RWPE1 (cell line): ENCODE data around the gene TFAP2C.
"Not testable (repeated sequence)": the region's sequence is repeated elsewhere in the genome, so short reads cannot be mapped to it uniquely, and the experiment has no call there.

Experiments used
- CTCF ChIA-PET: fragments of 350-600 bp; sonication (Branson Sonifier 250); formaldehyde crosslinking; extraction: SDS; loops from one replicate; lab custom pipeline; 2021; lab: Yijun Ruan, JAX
- POLR2A ChIA-PET: fragments of 400-600 bp; formaldehyde crosslinking; extraction: SDS; loops from one replicate; lab custom pipeline; 2020; ENCODE audit warnings: antibody characterized with exemption; ENCODE audit not compliant: low non-redundant PET; lab: Yijun Ruan, JAX
- DNase-seq: peaks from one replicate; pipeline ENCODE4 v3.0.0; 2012; ENCODE audit warnings: low spot score
- H3K27ac ChIP-seq: fragments of 450-650 bp; 2 replicates; pipeline ENCODE4 v1.5.1; 2017
- TF ChIP-seq, protein P1 (sequence below): fragments of 450-650 bp; conservative IDR thresholded peaks from 2 replicates; pipeline ENCODE4 v1.5.1; 2017; ENCODE audit warnings: low read depth, mild to moderate bottlenecking

Gene TFAP2C

DNA sequence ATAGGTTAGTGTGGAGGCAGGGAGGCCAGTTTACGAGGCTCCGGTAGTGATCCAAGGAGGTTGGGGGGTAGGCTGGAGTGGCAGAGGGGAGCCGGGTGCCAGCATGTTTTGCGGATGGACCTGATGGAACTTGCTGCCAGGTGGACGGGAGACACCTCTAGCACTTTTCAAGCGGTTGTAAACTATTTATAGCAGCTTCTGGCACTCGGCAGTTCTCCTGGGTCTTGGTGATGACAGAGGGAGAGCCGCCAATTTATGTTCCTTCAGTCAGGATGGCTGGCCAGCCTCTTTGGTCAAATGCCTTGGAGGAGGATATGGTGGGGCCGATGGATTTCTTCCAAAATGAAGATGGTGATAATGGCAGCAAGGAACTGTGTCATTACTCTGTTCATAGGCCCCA is 28.8 kb downstream of the TFAP2C start:
- DNase-seq: no peak
- ChIA-PET POLR2A (no interaction called here), CTCF (no interaction called here)
- TF ChIP-seq, protein P1, sequence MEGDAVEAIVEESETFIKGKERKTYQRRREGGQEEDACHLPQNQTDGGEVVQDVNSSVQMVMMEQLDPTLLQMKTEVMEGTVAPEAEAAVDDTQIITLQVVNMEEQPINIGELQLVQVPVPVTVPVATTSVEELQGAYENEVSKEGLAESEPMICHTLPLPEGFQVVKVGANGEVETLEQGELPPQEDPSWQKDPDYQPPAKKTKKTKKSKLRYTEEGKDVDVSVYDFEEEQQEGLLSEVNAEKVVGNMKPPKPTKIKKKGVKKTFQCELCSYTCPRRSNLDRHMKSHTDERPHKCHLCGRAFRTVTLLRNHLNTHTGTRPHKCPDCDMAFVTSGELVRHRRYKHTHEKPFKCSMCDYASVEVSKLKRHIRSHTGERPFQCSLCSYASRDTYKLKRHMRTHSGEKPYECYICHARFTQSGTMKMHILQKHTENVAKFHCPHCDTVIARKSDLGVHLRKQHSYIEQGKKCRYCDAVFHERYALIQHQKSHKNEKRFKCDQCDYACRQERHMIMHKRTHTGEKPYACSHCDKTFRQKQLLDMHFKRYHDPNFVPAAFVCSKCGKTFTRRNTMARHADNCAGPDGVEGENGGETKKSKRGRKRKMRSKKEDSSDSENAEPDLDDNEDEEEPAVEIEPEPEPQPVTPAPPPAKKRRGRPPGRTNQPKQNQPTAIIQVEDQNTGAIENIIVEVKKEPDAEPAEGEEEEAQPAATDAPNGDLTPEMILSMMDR: no peak
- no peak overlapping the region for H3K27ac ChIP-seq

GRCh38 chr20:56658341-56658947 is 29.3 kb downstream of the TFAP2C start:
- DNase-seq, H3K27ac ChIP-seq, POLR2A ChIA-PET: not testable (repeated sequence)
- CTCF ChIA-PET: interaction anchor here (0.6 kb wide), 1 partner anchor 230 kb away, joined by 3 read pairs; no protein-coding TSS in a partner anchor

DNA sequence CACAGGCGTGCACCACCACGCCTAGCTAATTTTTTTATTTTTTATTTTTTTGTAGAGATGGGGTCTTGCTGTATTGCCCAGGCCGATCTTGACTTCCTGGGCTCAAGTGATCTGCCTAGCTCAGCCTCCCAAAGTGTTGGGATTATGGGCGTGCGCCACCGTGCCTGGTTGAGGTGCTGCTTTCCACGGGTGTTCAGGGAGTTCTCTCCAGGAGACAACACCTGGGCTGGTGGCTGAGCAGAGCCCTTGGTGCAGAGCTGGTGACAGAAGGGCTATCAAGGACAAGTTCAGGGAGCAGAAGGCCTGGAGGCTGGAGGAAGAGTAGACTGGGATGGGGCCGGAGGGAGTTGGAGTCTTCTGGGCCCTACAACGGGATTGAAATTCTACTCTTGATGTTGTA is 34.6 kb downstream of the TFAP2C start:
- no peak overlapping the region for H3K27ac ChIP-seq
- POLR2A ChIA-PET: no interaction called here
- CTCF ChIA-PET: interaction anchor here (0.5 to 1.6 kb wide), 3 partner anchors 202 to 310 kb away, joined by 3 to 4 read pairs (median 3); no protein-coding TSS in a partner anchor
- no peak for DNase-seq
- TF ChIP-seq, protein P1: no peak

- no peak overlapping the region for H3K27ac ChIP-seq
Measured at GRCh38 chr20:56664796-56665195, 35.7 kb downstream of the TFAP2C start.

GRCh38 chr20:56665806-56666205 is 36.7 kb downstream of the TFAP2C start:
- CTCF ChIA-PET: no interaction called here
- TF ChIP-seq, protein P1: no peak
- POLR2A ChIA-PET: no interaction called here
- H3K27ac ChIP-seq: no peak overlapping the region
- no peak for DNase-seq

More at GRCh38 chr20:56664796-56665195, 35.7 kb downstream of the TFAP2C start:
- DNase-seq: no peak
- ChIA-PET POLR2A (no interaction called here), CTCF (interaction anchor here (0.6 to 1.6 kb wide), 3 partner anchors 207 to 450 kb away, joined by 3 to 4 read pairs (median 4); no protein-coding TSS in a partner anchor)
- TF ChIP-seq, protein P1: no peak

DNA sequence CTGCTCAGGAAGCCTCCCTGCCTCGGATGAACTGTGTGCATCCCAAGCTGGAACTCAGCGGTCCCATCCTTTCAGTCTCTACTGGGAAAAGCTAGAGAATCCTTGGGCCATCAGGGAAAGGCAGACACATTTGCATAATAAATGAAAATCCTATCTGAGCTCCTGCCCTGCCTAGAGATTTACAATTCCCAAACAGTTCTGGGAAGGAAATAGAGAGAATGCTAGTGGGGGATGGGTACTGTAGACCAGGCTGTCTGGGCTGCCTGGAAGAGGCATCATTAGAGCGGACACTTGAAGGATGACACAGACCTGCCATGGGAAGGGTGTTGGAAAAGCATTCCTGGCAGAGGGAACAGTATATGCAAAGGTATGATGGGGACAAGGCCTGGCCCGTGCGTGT is 44.3 kb downstream of the TFAP2C start:
- TF ChIP-seq, protein P1: no peak
- DNase-seq: no peak
- no peak overlapping the region for H3K27ac ChIP-seq
- POLR2A ChIA-PET: no interaction called here
- CTCF ChIA-PET: no interaction called here

DNA sequence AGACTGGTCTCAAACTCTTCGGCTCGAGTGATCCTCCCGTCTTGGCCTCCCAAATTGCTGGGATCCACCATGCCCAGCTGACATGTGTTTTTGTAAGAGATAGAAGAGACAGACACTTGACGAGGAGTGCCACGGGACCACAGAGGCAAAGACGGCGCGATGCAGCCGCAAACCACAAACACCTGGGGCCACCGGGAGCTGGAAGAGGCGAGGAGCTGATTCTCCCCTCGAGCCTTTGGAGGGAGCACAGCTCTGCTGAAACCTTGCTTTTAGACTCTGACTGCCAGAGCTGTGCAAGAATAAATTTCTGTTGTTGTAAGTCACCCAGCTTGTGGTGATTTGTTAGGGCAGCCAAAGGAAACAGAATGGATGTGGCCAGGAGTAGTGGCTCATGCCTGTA is 46.9 kb downstream of the TFAP2C start:
- CTCF ChIA-PET: interaction anchor here (0.7 kb wide), 2 partner anchors 111 to 217 kb away, joined by 3 to 6 read pairs; no protein-coding TSS in a partner anchor
- TF ChIP-seq, protein P1: no peak
- POLR2A ChIA-PET: interaction anchor here (0.6 kb wide), 1 partner anchor 26 kb away, joined by 3 read pairs; no protein-coding TSS in a partner anchor
- no peak for DNase-seq
- H3K27ac ChIP-seq: no peak overlapping the region
